Transverse colon (tissue), 3 donors: ENCODE data around the gene MOV10L1.

Experiments used
- CTCF ChIP-seq, 5 experiments: fragments of 200-600 bp in 3 of 5; fragments of 450-650 bp in 2 of 5; sonication (generic) in 3 of 5; IDR thresholded peaks; 1 replicate in 2 of 5; 2 replicates in 3 of 5; pipeline ENCODE4 v1.5.1; 2016 to 2017; ENCODE audit warnings: antibody characterized with exemption in 5 of 5, inconsistent platforms in 3 of 5, mild to moderate bottlenecking in 2 of 5, moderate library complexity in 1 of 5
- EP300 ChIP-seq: sonication (generic); formaldehyde crosslinking; IDR thresholded peaks from one replicate; pipeline ENCODE4 v1.6.1; 2017; ENCODE audit warnings: antibody characterized with exemption, low read depth

- TF ChIP-seq CTCF (IDR thresholded peaks at IDR 0.05) (no peak), EP300 (no peak)
These were observed 29.9 kb upstream of the MOV10L1 start for GRCh38 chr22:50059881-50060262.
